Superior temporal gyrus (tissue), 1 donor: Measurements from ENCODE around the gene SPATA25.
"Not testable (repeated sequence)": the region's sequence is repeated elsewhere in the genome, so short reads cannot be mapped to it uniquely, and the experiment has no call there.

Experiments used
- DNase-seq: peaks from one replicate; pipeline ENCODE4 v3.0.0-alpha.2; 2016; ENCODE audit errors: extremely low spot score

SPATA25 gene

DNA sequence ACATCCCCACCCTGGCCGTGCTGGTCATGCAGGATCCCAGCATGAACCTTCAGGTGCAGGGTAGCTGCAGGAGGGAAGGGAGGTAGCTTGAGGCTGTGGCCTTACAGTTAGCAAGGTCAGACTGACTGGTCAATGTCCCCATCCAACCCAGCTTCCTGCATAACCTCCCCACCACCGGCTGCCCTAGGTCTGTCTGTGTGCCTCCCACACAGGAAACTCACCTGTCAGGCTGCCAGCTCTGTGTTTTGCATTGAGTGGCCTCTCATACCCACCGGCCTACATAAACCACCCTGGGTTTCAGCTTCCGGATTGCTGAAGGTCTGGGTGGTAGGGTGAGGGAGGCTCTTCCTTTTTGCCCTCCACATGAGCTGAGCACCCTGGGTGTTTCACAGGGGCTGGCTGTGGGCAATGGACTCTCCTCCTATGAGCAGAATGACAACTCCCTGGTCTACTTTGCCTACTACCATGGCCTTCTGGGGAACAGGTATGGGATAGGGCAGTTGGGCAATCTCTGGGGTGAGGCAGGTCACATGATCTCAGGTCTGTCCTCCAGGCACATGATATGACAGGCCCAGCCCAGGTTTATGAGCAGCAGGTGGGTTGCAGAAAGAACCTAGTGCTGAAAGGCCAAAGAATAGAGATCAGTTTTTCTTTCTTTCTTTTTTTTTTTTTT, 5.5 kb upstream of the SPATA25 start:
- DNase-seq = no peak

- DNase-seq = no peak
Measured at GRCh38 chr20:45892049-45892825, 4.8 kb upstream of the SPATA25 start.

DNA sequence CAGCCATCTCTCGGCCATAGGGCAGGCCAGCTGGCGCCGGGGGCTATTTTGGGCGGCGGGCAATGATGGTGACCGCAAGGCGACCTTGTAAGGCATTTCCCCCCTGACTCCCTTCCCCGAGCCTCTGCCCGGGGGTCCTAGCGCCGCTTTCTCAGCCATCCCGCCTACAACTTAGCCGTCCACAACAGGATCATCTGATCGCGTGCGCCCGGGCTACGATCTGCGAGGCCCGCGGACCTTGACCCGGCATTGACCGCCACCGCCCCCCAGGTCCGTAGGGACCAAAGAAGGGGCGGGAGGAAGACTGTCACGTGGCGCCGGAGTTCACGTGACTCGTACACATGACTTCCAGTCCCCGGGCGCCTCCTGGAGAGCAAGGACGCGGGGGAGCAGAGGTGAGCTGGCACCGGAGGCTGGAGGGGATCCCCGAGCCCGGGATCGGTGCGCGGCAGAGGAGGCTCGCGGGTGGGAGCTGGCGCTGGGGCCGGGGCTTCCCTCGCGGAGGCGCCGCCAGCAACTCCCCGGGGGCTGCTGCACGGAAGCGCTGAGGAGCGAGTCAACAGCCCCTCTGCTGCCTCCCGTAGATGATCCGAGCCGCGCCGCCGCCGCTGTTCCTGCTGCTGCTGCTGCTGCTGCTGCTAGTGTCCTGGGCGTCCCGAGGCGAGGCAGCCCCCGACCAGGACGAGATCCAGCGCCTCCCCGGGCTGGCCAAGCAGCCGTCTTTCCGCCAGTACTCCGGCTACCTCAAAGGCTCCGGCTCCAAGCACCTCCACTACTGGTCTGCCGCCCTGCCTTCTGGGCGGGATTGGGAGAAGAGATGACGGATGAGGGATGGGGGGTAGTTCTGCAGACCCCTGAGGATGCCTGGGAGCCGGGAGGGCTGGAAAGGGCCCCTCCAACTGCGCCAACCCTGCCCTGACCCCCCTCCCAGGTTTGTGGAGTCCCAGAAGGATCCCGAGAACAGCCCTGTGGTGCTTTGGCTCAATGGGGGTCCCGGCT, 3.9 kb upstream of the SPATA25 start, which contains the start of the genes CTSA and NEURL2:
TSS of gene CTSA (plus strand) at position 351 of the 999 bp plus-strand sequence. CDS start at position 585, 234 bp downstream.
TSS of gene NEURL2 (minus strand) at position 224 of the 999 bp plus-strand sequence. CDS start at position 7, 217 bp downstream.
- DNase-seq = peak; percentile 95

DNA sequence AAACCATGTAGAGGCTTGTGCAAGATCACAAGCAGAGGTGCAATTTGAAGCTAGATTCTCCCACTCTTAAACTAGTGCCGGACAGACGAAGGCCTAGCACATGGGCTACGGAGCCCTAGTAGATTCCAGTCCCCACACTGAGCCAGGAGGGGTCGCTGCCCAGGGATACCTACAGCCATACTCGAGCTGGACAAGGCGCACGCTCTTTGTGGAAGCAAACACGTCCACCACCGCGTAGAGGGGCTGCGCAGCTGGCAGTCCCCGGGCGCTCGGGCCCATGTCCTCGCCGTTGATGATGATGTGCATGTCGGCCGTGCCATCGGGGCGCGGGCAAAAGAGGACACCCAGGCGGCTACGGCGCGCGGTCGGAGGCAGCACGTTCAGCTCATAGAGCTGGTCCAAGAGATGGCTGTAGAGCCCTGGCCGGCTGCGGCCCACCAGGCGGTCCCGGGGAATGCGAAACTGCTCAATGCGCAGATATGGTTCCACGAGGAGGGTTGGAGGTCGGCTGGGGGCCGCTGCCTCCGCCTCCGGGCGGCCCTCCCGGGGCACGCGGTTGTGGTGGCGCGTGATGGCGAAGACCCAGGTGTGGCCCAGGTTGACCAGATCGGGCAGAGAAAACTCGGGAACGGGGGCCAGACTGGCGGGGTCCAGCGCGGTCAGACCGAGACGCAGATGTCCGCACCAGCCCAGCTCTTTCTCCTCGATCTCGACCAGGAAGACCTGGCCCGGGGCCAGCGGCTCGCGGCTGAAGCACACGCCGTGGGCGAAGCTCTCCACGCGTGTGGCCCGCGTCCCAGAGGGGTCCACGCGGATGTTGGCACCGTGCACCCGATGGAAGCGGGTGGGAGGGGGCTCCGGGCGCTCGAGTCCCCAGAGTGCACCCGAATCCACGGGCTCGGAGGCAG, 2.9 kb upstream of the SPATA25 start:
- peak; percentile 72 for DNase-seq

GRCh38 chr20:45888681-45889080, 1.3 kb upstream of the SPATA25 start:
- no peak for DNase-seq

- no peak for DNase-seq
Measured at GRCh38 chr20:45886590-45887345, 654 bp downstream of the SPATA25 start.

DNA sequence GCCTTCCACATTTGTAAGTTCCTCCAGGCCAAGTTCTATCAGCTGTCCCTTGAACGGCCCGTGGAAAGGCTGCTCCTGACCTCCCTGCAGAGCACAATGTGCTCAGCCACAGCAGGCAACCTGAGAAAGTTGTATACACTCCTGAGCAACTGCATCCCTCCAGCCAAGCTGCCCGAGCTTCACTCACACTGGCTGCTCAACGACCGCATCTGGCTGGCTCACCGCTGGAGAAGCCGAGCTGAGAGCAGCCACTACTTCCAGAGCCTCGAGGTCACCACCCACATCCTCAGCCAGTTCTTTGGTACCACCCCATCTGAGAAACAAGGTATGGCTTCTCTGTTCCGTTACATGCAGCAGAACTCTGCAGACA, 4.3 kb downstream of the SPATA25 start:
- no peak for DNase-seq

DNA sequence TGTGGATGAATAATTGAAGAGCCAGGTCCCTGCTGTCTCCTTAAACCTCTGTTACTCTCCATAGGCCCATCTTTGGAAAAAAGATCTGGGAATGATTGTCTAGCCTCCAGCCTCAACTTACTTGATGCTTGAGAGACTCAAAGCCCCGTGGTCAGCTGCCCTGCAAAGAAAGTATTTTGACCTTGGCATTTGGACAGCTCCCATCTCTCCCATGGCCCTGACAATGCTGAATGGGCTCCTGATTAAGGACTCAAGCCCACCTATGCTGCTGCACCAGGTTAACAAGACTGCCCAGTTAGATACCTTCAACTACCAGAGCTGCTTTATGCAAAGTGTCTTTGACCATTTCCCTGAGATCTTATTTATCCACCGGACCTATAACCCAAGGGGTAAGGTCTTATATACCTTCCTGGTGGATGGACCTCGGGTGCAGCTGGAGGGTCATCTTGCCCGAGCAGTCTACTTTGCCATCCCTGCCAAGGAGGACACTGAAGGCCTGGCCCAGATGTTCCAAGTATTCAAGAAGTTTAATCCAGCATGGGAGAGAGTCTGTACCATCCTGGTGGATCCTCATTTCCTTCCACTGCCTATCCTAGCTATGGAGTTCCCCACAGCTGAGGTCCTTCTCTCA, 4.8 kb downstream of the SPATA25 start:
- DNase-seq = no peak

DNA sequence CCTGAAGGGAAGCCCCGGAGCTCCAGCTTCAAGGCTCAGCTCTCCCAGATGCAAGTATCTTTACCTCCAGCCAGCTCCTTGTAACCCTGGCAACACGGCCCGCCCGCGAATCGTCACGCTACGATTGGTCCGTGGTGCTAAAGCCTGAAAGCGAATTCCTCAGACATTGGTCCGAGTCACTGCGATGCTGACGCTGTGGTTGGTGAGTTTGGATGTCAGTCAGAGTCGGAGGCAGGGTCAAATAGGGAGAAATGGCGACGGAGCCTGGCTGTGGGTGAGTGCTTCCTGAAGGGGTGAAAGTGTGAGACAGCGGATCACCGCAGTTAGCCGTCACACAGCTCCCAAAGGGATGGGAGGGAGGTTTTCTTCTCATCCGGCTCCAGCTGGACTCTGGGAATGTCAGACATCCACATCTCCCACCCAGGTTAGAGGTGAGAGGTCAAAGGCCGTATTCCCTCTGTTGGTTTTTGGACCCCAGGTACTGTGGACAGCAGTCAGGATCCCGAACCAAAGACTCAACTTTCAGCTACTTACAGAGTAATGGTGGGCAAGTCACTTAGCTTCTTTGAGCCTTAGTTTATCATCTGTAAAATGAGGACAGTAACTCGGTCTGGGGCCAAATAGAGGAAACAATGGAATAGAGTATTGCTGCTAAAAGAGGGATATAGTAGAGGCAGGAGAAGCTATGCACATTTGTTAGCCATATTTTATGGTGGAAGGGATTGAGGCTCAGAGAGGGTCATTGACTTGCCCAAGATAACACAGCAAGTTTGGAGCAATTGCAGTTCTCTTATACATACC, 6.2 kb downstream of the SPATA25 start, which contains the start of gene ZSWIM1:
TSS of gene ZSWIM1 (plus strand) at position 240 of the 801 bp plus-strand sequence. CDS start 1,366 bp downstream, outside the sequence.
- DNase-seq = peak; percentile 100

DNA sequence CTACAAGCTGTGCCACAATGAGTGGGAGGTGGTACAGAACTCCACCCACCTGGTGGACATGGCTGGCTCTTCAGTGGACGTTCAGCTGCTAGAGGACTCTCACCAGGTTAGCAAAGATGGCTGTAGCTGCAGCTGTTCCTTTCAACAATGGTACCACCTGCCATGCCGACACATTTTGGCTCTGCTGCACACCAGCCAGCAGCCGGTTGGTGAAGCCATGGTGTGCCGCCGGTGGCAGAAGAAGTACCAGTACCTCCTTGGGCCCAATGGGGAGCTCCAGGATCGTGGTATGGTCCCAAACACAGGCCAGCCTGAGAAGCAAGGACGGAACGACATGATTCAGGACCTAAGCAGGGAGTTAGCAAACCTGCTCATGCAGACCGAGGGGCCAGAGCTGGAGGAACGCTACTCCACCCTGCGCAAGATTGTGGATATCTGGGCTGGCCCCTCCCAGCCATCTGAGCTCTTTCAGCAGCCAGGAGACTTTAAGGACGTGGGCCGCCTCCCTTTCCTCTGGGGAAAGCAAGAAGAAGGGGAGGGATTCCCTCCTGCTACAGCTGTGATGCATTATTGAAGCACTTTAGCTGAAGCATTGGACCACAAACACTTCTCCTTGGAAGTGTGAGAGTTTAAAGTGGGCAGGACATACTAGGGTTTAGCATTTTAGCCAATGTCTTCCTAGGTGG, 9.2 kb downstream of the SPATA25 start:
- DNase-seq = no peak

- no peak for DNase-seq
Measured at GRCh38 chr20:45874576-45874975, 12.8 kb downstream of the SPATA25 start.

- not testable (repeated sequence) for DNase-seq
Measured at GRCh38 chr20:45874104-45874481, 13.3 kb downstream of the SPATA25 start.

DNA sequence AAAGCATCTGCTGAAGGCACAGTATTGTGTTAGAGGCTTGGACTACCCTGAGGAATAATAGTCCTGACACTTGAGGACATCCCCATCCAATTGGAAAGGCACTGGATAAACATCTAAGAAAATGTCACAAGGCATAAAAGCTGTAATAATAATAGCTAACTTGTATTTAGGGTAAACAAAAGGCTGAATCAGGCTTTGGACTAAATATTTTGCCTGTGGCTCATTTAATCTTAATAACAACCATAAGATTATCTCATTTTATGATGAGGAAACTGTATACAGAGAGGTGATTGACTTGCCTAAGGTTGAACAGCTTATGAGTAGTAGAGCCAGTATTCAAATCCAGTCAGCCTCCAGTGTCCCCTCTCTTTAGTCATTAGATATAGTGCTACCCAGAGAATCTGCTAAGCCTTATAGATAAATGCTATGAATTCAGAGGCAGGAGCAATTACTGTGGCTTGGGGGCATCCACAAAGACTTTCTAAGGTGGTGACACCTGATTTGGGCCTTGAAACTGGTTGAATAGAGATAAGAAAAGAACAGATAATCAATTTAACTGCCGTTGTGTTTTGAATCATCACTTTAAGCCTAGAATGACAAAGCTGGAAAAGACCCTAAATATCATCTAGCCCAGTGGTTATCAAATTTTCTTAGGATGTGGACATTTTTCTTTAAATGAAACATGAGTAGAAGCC, 13.9 kb downstream of the SPATA25 start:
- no peak for DNase-seq

DNA sequence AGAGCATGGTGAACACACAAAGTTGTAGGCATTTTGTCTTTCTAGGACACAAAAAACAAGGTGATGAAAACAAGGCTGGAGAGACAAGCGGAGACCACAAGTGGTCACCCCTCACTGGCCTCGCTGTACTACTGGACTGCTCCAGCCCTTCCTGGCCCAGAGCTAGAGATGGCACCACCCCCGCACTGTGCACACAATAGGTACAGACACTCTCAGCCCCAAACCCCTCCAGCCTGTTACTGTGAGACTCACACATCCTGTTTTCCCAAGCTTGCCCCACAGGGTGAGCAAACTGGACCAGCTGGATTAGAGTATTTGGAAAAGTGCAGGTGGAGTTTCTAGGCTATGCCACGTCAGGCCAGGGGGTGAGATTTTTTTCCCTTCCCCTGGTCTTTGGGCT, 14.8 kb downstream of the SPATA25 start:
- DNase-seq = no peak

DNA sequence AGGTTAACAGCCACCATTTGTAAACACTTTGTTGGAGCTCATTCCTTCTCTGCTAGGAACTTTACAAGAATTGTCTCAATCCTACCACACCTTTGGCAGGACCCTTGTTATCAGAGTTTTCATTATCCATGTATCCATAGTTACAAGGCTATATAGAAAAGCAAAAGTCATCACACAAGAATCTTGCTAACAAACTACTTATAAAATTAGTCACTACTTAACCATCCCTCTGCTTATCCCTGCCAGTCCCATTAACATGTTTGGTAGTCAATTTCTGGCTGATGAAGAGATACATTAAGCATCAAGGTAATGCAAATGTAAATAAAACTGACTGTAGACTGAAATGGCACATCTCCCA, 19.6 kb downstream of the SPATA25 start:
- DNase-seq = no peak

GRCh38 chr20:45867136-45867818, 20.1 kb downstream of the SPATA25 start:
- no peak for DNase-seq

DNA sequence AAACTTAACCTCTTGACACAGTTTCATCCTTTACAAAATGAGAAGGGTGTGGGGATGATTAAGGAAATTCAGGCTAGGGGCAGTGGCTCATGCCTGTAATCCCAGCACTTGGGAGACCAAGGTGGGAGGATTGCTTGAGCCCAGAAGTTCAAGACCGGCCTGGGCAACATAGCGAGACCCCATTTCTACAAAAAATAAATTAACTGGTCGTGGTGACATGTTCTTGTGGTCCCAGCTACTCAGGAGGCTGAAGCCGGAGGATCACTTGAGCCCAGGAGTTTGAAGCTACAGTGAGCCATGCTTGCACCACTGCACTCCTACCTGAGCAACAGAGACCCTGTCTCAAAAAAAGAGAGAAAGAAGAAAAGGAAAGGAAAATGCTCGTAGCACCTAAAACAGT, 21.0 kb downstream of the SPATA25 start:
- no peak for DNase-seq
